CD14-positive monocyte (primary cell): ENCODE data around the gene LIMK1. TPM values are rescaled to one million over a fixed set of nuclear protein-coding genes. Genes with fewer than 3 reads are reported as not detected.

Experiments
- DNase-seq, 3 donors: peaks; one replicate each; pipeline ENCODE4 v3.0.0-alpha.2; 2011 to 2022
- H2AFZ ChIP-seq: 2 replicates; pipeline ENCODE4 v1.6.0; 2012; ENCODE audit warnings: mild to moderate bottlenecking, low read depth, low read length, inconsistent platforms; ENCODE audit not compliant: insufficient read depth, poor library complexity, severe bottlenecking
- H3K27ac ChIP-seq, 2 donors: 1 replicate in 1 of 2; 2 replicates in 1 of 2; pipeline ENCODE4 v1.5.1; 2012 to 2013; ENCODE audit warnings: low read length in 2 of 2, control low read depth in 1 of 2, inconsistent platforms in 1 of 2, low read depth in 1 of 2, mild to moderate bottlenecking in 1 of 2
- H3K27me3 ChIP-seq, 2 donors: one replicate each; pipeline versions ENCODE4 v1.6.0 to v1.6.1; 2011 to 2013; ENCODE audit warnings: low read length in 2 of 2; ENCODE audit not compliant: control insufficient read depth in 2 of 2, insufficient read depth in 2 of 2
- H3K36me3 ChIP-seq, 2 donors: replicated peaks in 1 of 2; 1 replicate in 1 of 2; 2 replicates in 1 of 2; pipeline versions ENCODE4 v1.5.1 to v1.6.1; 2012 to 2013; ENCODE audit warnings: low read length in 2 of 2, control low read depth in 1 of 2, inconsistent platforms in 1 of 2, mild to moderate bottlenecking in 1 of 2; ENCODE audit not compliant: insufficient read depth in 2 of 2, control insufficient read depth in 1 of 2
- H3K4me1 ChIP-seq, 2 donors: 1 replicate in 1 of 2; 2 replicates in 1 of 2; pipeline versions ENCODE4 v1.5.1 to v1.6.1; 2012 to 2013; ENCODE audit warnings: low read length in 2 of 2, control low read depth in 1 of 2, inconsistent platforms in 1 of 2, mild to moderate bottlenecking in 1 of 2, moderate library complexity in 1 of 2; ENCODE audit not compliant: insufficient read depth in 2 of 2, control insufficient read depth in 1 of 2
- H3K4me2 ChIP-seq: replicated peaks from 2 replicates; pipeline ENCODE3; 2012; ENCODE audit warnings: low read length, moderate library complexity, mild to moderate bottlenecking; ENCODE audit not compliant: poor library complexity, severe bottlenecking; ENCODE audit errors: extremely low read depth
- H3K4me3 ChIP-seq, 3 experiments: fragments of 200-600 bp in 1 of 3; sonication (generic) in 1 of 3; replicated peaks in 1 of 3; 1 replicate in 2 of 3; 2 replicates in 1 of 3; pipeline ENCODE4 v1.5.1; 2011 to 2013; ENCODE audit warnings: low read length in 3 of 3, mild to moderate bottlenecking in 3 of 3, control low read depth in 2 of 3, low read depth in 2 of 3, inconsistent platforms in 1 of 3, moderate library complexity in 1 of 3
- H3K79me2 ChIP-seq: 2 replicates; pipeline ENCODE4 v1.6.0; 2012; ENCODE audit warnings: mild to moderate bottlenecking, control low read depth, inconsistent platforms, low read length, moderate library complexity; ENCODE audit not compliant: insufficient read depth
- H3K9ac ChIP-seq: 2 replicates; pipeline ENCODE4 v1.6.0; 2017; ENCODE audit warnings: low read length, mild to moderate bottlenecking; ENCODE audit not compliant: insufficient read depth, poor library complexity, severe bottlenecking
- H3K9me3 ChIP-seq, 2 donors: replicated peaks in 1 of 2; 1 replicate in 1 of 2; 2 replicates in 1 of 2; pipeline versions ENCODE4 v1.5.1 to v1.6.1; 2012 to 2013; ENCODE audit warnings: low read length in 2 of 2, control low read depth in 1 of 2; ENCODE audit not compliant: control insufficient read depth in 1 of 2, insufficient read depth in 1 of 2
- H4K20me1 ChIP-seq: 2 replicates; pipeline ENCODE4 v1.6.0; 2012; ENCODE audit warnings: mild to moderate bottlenecking, low read length, control low read depth, moderate library complexity; ENCODE audit not compliant: insufficient read depth
- H3K27ac Mint-ChIP-seq, 7 donors: one replicate each; pipeline ENCODE4 v1.8.0; 2020; ENCODE audit warnings: mild to moderate bottlenecking in 7 of 7, mixed read lengths in 7 of 7, moderate library complexity in 6 of 7, inconsistent platforms in 2 of 7
- H3K27me3 Mint-ChIP-seq, 3 donors: one replicate each; pipeline ENCODE4 v1.8.0; 2021 to 2022; ENCODE audit warnings: low read depth in 3 of 3, mild to moderate bottlenecking in 3 of 3, mixed read lengths in 3 of 3, moderate library complexity in 3 of 3, inconsistent platforms in 1 of 3
- H3K36me3 Mint-ChIP-seq, 2 donors: one replicate each; pipeline ENCODE4 v1.8.0; 2020; ENCODE audit warnings: mixed read lengths in 2 of 2, inconsistent platforms in 1 of 2, mild to moderate bottlenecking in 1 of 2
- H3K4me1 Mint-ChIP-seq: one replicate; pipeline ENCODE4 v1.8.0; 2020; ENCODE audit warnings: mild to moderate bottlenecking, mixed read lengths
- H3K4me3 Mint-ChIP-seq, 2 donors: one replicate each; pipeline ENCODE4 v1.8.0; 2020; ENCODE audit warnings: mild to moderate bottlenecking in 2 of 2, mixed read lengths in 2 of 2, moderate library complexity in 1 of 2
- H3K9me3 Mint-ChIP-seq, 7 donors: one replicate each; pipeline ENCODE4 v1.8.0; 2020 to 2022; ENCODE audit warnings: mixed read lengths in 7 of 7, mild to moderate bottlenecking in 6 of 7, moderate library complexity in 6 of 7, inconsistent platforms in 2 of 7
- WGBS: methylation state at CpG from one replicate; pipeline ENCODE4 v1.1.5; 2013; ENCODE audit warnings: missing lambda C conversion rate; ENCODE audit not compliant: insufficient coverage; 5-methylcytosine and 5-hydroxymethylcytosine counted together
- intact Hi-C, 2 donors: fragments of 100-400 bp; cut with micrococcal nuclease; formaldehyde crosslinking; loops; one replicate each; pipeline versions ENCODE4 v1.15.0 to v1.15.1; 2023
- polyA plus RNA-seq, 3 donors: library from polyadenylated mRNA; depleted of rRNA in 1 of 3; unstranded in 2 of 3; stranded (reverse) in 1 of 3; fragments of 300-500 nt in 2 of 3; fragments of >200 nt in 1 of 3; fragmentation: Illumina TruSeq in 2 of 3; gene quantifications; 1 replicate in 2 of 3; 2 replicates in 1 of 3; pipeline ENCODE4 v1.2.3, GENCODE V29; 2012 to 2021
- TF ChIP-seq, protein P1 (sequence below): fragments of 200-600 bp; IDR thresholded peaks from one replicate; pipeline ENCODE4 v1.8.0; 2022; ENCODE audit warnings: antibody characterized with exemption, mild to moderate bottlenecking

Gene LIMK1
- polyA plus RNA-seq, 3 donors = 12.6 to 30.2 (median 13.9) TPM

DNA sequence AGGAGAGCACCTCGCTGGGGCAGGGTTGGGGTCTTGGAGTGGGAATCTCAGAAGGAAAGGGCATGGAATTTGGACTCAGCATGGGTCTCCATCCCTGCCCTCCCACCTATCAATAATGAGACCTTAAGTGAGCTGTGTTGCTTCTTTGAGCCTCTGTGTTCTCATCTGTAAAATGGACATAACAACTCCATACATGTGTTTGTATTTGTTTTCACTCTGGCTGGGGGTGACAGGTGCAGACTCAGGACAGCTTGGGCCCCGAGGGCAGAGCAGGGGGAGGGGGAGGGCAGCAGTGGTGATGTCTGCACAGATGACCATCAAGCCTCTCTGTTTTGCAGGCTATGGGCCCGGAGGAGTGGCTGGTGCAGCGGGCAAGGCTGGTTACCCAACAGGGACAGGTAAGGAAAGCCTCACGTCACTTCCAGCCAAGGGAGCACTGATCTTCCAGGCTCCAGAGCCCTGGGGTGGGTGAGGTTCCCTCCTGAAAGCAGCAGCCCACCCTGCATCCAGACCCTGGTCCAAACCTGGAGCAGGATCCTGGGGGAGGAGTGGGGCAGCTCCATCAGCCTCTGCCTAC is 35.7 kb upstream of the LIMK1 start:
- Mint-ChIP-seq H3K4me3 (no peak overlapping the region), H3K27me3 (peaks cover 0 to 3% (median 3%) of the 10 kb centered on the region in 3 donors), H3K27ac (no peak overlapping the region), H3K36me3 (no peaks in the 10 kb centered on the region), H3K9me3 (peaks cover 0 to 3% (median 0%) of the 10 kb centered on the region in 7 donors), H3K4me1 (no peaks in the 10 kb centered on the region)
- WGBS = 84% methylated on average over 4 of the region's 5 CpGs
- no peaks in the 10 kb centered on the region for H3K79me2 ChIP-seq
- no peak overlapping the region for H3K27ac ChIP-seq
- H3K27me3 ChIP-seq = no peaks in the 10 kb centered on the region
- H2AFZ ChIP-seq = no peak overlapping the region
- H3K4me2 ChIP-seq = no peak overlapping the region
- no peaks in the 10 kb centered on the region for H3K9me3 ChIP-seq
- no peaks in the 10 kb centered on the region for H3K4me1 ChIP-seq
- TF ChIP-seq, protein P1, sequence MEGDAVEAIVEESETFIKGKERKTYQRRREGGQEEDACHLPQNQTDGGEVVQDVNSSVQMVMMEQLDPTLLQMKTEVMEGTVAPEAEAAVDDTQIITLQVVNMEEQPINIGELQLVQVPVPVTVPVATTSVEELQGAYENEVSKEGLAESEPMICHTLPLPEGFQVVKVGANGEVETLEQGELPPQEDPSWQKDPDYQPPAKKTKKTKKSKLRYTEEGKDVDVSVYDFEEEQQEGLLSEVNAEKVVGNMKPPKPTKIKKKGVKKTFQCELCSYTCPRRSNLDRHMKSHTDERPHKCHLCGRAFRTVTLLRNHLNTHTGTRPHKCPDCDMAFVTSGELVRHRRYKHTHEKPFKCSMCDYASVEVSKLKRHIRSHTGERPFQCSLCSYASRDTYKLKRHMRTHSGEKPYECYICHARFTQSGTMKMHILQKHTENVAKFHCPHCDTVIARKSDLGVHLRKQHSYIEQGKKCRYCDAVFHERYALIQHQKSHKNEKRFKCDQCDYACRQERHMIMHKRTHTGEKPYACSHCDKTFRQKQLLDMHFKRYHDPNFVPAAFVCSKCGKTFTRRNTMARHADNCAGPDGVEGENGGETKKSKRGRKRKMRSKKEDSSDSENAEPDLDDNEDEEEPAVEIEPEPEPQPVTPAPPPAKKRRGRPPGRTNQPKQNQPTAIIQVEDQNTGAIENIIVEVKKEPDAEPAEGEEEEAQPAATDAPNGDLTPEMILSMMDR = no peak
- intact Hi-C loops = loop anchor here in 1 of 2 donors (10.0 kb wide), 1 partner anchor 273 kb away; the partner anchor contains the start of gene CLDN3
- no peak overlapping the region for H3K9ac ChIP-seq
- H4K20me1 ChIP-seq = no peaks in the 10 kb centered on the region
- no peak overlapping the region for H3K4me3 ChIP-seq
- H3K36me3 ChIP-seq = no peaks in the 10 kb centered on the region
- no peak for DNase-seq

DNA sequence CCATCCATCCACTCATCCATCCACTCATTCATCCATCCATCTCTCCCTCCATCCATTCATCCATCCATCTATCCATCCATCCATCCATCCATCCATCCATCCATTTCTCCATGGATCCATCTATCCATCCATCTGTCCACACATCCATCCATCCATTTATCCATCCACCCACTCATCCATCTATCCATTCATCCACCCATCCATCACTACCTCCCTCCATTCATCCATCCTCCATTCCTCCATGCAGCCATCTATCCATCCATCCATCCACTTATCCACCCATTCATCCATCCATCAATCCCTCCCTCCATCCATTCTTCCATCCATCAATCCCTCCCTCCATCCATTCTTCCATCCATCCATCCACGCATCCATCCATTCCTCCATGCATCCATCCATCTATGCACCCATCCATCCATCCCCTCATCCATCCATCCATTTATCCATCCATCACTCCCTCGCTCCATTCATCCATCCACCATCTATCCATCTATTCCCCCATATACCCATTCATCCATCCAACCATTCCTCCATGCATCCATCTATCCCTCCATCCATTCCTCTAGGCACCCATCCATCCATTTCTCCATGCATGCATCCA is 34.5 kb upstream of the LIMK1 start:
- no peak overlapping the region for H3K4me3 ChIP-seq
- DNase-seq = no peak
- no peak overlapping the region for H3K9ac ChIP-seq
- intact Hi-C loops = loop anchor here in 1 of 2 donors (10.0 kb wide), 1 partner anchor 274 kb away; the partner anchor contains the start of gene CLDN3
- H3K4me1 ChIP-seq = no peaks in the 10 kb centered on the region
- no peaks in the 10 kb centered on the region for H4K20me1 ChIP-seq
- no peaks in the 10 kb centered on the region for H3K79me2 ChIP-seq
- H2AFZ ChIP-seq = no peak overlapping the region
- no peak overlapping the region for H3K4me3 Mint-ChIP-seq
- H3K36me3 Mint-ChIP-seq = no peaks in the 10 kb centered on the region
- H3K36me3 ChIP-seq = no peaks in the 10 kb centered on the region
- H3K27me3 ChIP-seq = no peaks in the 10 kb centered on the region
- TF ChIP-seq, protein P1 = no peak
- no peak overlapping the region for H3K4me2 ChIP-seq
- H3K27me3 Mint-ChIP-seq = peaks cover 0 to 3% (median 3%) of the 10 kb centered on the region in 3 donors
- no peaks in the 10 kb centered on the region for H3K4me1 Mint-ChIP-seq
- H3K27ac ChIP-seq = no peak overlapping the region
- no peak overlapping the region for H3K27ac Mint-ChIP-seq
- no peaks in the 10 kb centered on the region for H3K9me3 ChIP-seq
- peaks cover 0 to 3% (median 0%) of the 10 kb centered on the region in 7 donors for H3K9me3 Mint-ChIP-seq
- WGBS = 95% methylated on average over 2 of the region's 2 CpGs
